ENCODE results near the gene DCDC2C. TPM values are rescaled to one million over a fixed set of nuclear protein-coding genes. Genes with fewer than 3 reads are reported as not detected.

Gene DCDC2C
- total and polyA plus RNA-seq, 2 donors (not counting 3 experiments of a cell fraction or from before 2014, with no cell fraction given), result not detected

DNA sequence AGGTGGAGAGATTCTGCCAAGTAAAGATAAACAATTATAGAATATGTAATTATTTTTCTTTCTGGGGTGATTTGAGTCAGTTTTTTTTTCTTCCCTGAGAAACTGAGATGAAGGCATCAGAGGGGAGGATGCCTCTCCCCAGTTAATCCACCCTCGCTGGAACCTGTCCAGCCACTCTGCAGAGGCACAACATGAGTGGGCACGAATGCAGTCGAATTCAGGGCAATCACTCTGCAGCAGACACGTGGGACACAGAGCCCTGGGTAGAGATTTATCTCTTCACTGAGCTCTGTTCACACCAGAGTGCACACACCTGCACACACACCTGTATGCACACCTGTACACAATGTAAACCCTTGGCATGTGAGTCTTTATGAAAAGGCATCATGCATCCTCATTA, 154.2 kb downstream of the DCDC2C start:
- Histone ChIP-seq H3K4me3 (replicated peaks in 1 of 3; ENCODE audit: insufficient read depth in 1 of 3, low read depth in 1 of 3, low read length in 3 of 3) (no peak overlapping the region), H4K20me1 (replicated peaks; ENCODE audit: control insufficient read depth, extremely low read depth, insufficient read depth, low read length) (no peaks in the 10 kb centered on the region), H3K27me3 (ENCODE audit: control insufficient read depth in 2 of 2, insufficient read depth in 2 of 2, low read length in 2 of 2) (no peaks in the 10 kb centered on the region), H3K9me1 (replicated peaks; ENCODE audit: control insufficient read depth, extremely low read depth, insufficient read depth, low read length) (no peaks in the 10 kb centered on the region), H3K27ac (ENCODE audit: insufficient read depth, low read depth, low read length) (no peak overlapping the region), H3K36me3 (ENCODE audit: control insufficient read depth in 2 of 2, extremely low read depth in 1 of 2, insufficient read depth in 2 of 2, low read length in 2 of 2) (no peaks in the 10 kb centered on the region), H3K9ac (replicated peaks; ENCODE audit: extremely low read depth, insufficient read depth, low read length) (no peak overlapping the region), H2AFZ (ENCODE audit: low read depth, low read length) (no peak overlapping the region), H3K79me2 (ENCODE audit: control insufficient read depth, insufficient read depth, low read length) (no peaks in the 10 kb centered on the region), H3K9me3 (replicated peaks; ENCODE audit: control insufficient read depth, insufficient read depth, low read length) (no peaks in the 10 kb centered on the region), H3K4me2 (ENCODE audit: insufficient read depth, low read length) (no peak overlapping the region), H3K4me1 (ENCODE audit: control insufficient read depth, extremely low read depth, insufficient read depth, low read length) (no peaks in the 10 kb centered on the region)
- ChIA-PET POLR2A (no interaction called here), CTCF (no interaction called here)
- dilution Hi-C loops (cut with MboI; ENCODE audit: extremely low pct_ligation_motif_present, low sequenced_read_pairs) (no loop called here), intact Hi-C loops (cut with micrococcal nuclease) (no loop called here)
- TF ChIP-seq FOS (IDR thresholded peaks at IDR 0.05; ENCODE audit: borderline replicate concordance, insufficient read depth, low read length) (no peak), POLR2A (IDR thresholded peaks at IDR 0.05; ENCODE audit: low read depth, low read length) (no peak), JUN (IDR thresholded peaks at IDR 0.05; ENCODE audit: borderline replicate concordance, insufficient read depth, insufficient read length, low read depth) (no peak), GATA2 (IDR thresholded peaks at IDR 0.05; ENCODE audit: insufficient read depth, insufficient read length, low read depth, low read length) (no peak), CTCF (IDR thresholded peaks at IDR 0.05; ENCODE audit: extremely low read depth in 1 of 2, insufficient read depth in 1 of 2, low read depth in 1 of 2, low read length in 2 of 2) (no peak), POLR2AphosphoS5 (IDR thresholded peaks at IDR 0.05; ENCODE audit: insufficient read depth, low read depth, low read length) (no peak), MYC (IDR thresholded peaks at IDR 0.05; ENCODE audit: low read depth, low read length) (no peak), EZH2 (IDR thresholded peaks at IDR 0.05; ENCODE audit: borderline replicate concordance, low read depth, low read length, severe bottlenecking) (no peak)
- TF ChIP-seq, protein P1, sequence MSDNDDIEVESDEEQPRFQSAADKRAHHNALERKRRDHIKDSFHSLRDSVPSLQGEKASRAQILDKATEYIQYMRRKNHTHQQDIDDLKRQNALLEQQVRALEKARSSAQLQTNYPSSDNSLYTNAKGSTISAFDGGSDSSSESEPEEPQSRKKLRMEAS (IDR thresholded peaks at IDR 0.05; ENCODE audit: insufficient read depth, insufficient read length), result no peak
- BruUV-seq (replicated peaks), result no TSS peak
- DNase-seq (ENCODE audit: low read depth, low spot score) (no peak), FAIRE-seq (no peak)
